Activated CD4-positive, CD25-positive, alpha-beta regulatory T cell treated with anti-CD3 and anti-CD28 coated beads, Interleukin-2, amount 50 U/mL, for 72 hours (primary cell): ENCODE measurements around the gene SYNDIG1.

Experiments used
- DNase-seq: peaks from one replicate; pipeline ENCODE4 v3.0.0; 2021

SYNDIG1 gene

GRCh38 chr20:24699321-24700165 lies 230.1 kb downstream of the SYNDIG1 start:
- no peak for DNase-seq

GRCh38 chr20:24700166-24700860 lies 230.9 kb downstream of the SYNDIG1 start:
- no peak for DNase-seq

- DNase-seq: no peak
Observed at GRCh38 chr20:24701027-24701426, 231.6 kb downstream of the SYNDIG1 start.

- no peak for DNase-seq
Observed at GRCh38 chr20:24701668-24702067, 232.2 kb downstream of the SYNDIG1 start.

GRCh38 chr20:24702501-24703283 lies 233.3 kb downstream of the SYNDIG1 start:
- no peak for DNase-seq

- DNase-seq: no peak
Observed at GRCh38 chr20:24703284-24703610, 233.8 kb downstream of the SYNDIG1 start.

- DNase-seq: no peak
Observed at GRCh38 chr20:24704899-24705298, 235.5 kb downstream of the SYNDIG1 start.

GRCh38 chr20:24705486-24705885 lies 236.1 kb downstream of the SYNDIG1 start:
- no peak for DNase-seq

- DNase-seq: no peak
Observed at GRCh38 chr20:24708411-24709295, 239.2 kb downstream of the SYNDIG1 start.
